ENCODE results near the gene TAF4. TPM values are rescaled to one million over a fixed set of nuclear protein-coding genes. Genes with fewer than 3 reads are reported as not detected.

Gene TAF4
- total RNA-seq, 1 donor from 2014 or later, result 9.6 TPM

- Histone ChIP-seq H3K27ac (no peak overlapping the region), H3K4me3 (no peak overlapping the region), H3K4me1 (no peaks in the 10 kb centered on the region), H3K9me3 (no peaks in the 10 kb centered on the region), H3K36me3 (no peaks in the 10 kb centered on the region), H3K27me3 (no peaks in the 10 kb centered on the region)
- DNase-seq (ENCODE audit: extremely low spot score in 2 of 2), result no peak
- TF ChIP-seq POLR2AphosphoS5 (IDR thresholded peaks at IDR 0.05; ENCODE audit: insufficient read depth in 1 of 2, low read depth in 1 of 2) (no peak), POLR2A (IDR thresholded peaks at IDR 0.05) (no peak), CTCF (IDR thresholded peaks at IDR 0.05) (no peak)
- intact Hi-C loops (cut with DNase I), result no loop called here
Measured at GRCh38 chr20:62096421-62097380, 31.0 kb upstream of the TAF4 start.

GRCh38 chr20:62089393-62089792, 23.7 kb upstream of the TAF4 start:
- H3K9me3 ChIP-seq, result no peaks in the 10 kb centered on the region
- H3K36me3 ChIP-seq, result no peaks in the 10 kb centered on the region
- DNase-seq (ENCODE audit: extremely low spot score in 2 of 2), result no peak
- H3K4me1 ChIP-seq, result no peaks in the 10 kb centered on the region
- no peak overlapping the region for H3K27ac ChIP-seq
- H3K4me3 ChIP-seq, result no peak overlapping the region
- TF ChIP-seq POLR2AphosphoS5 (IDR thresholded peaks at IDR 0.05; ENCODE audit: insufficient read depth in 1 of 2, low read depth in 1 of 2), result no peak
- TF ChIP-seq CTCF (IDR thresholded peaks at IDR 0.05), result no peak
- TF ChIP-seq POLR2A (IDR thresholded peaks at IDR 0.05), result no peak
- no peaks in the 10 kb centered on the region for H3K27me3 ChIP-seq
- intact Hi-C loops (cut with DNase I), result no loop called here

GRCh38 chr20:62088258-62089127, 22.8 kb upstream of the TAF4 start:
- no peaks in the 10 kb centered on the region for H3K27me3 ChIP-seq
- TF ChIP-seq CTCF (IDR thresholded peaks at IDR 0.05), result no peak
- no peak for TF ChIP-seq POLR2A (IDR thresholded peaks at IDR 0.05)
- H3K27ac ChIP-seq, result no peak overlapping the region
- DNase-seq (ENCODE audit: extremely low spot score in 2 of 2), result no peak
- no peak overlapping the region for H3K4me3 ChIP-seq
- no peaks in the 10 kb centered on the region for H3K4me1 ChIP-seq
- no peaks in the 10 kb centered on the region for H3K36me3 ChIP-seq
- no peaks in the 10 kb centered on the region for H3K9me3 ChIP-seq
- intact Hi-C loops (cut with DNase I), result no loop called here

- Histone ChIP-seq H3K27me3 (no peaks in the 10 kb centered on the region), H3K4me3 (no peak overlapping the region)
- TF ChIP-seq POLR2AphosphoS5 (IDR thresholded peaks at IDR 0.05; ENCODE audit: insufficient read depth in 1 of 2, low read depth in 1 of 2), result no peak
- TF ChIP-seq CTCF (IDR thresholded peaks at IDR 0.05), result no peak
- no peak for TF ChIP-seq POLR2A (IDR thresholded peaks at IDR 0.05)
Measured at GRCh38 chr20:62087632-62088031, 22.0 kb upstream of the TAF4 start.

More at GRCh38 chr20:62087632-62088031, 22.0 kb upstream of the TAF4 start:
- intact Hi-C loops (cut with DNase I), result no loop called here
- Histone ChIP-seq H3K9me3 (no peaks in the 10 kb centered on the region), H3K36me3 (no peaks in the 10 kb centered on the region), H3K27ac (no peak overlapping the region), H3K4me1 (no peaks in the 10 kb centered on the region)
- no peak for DNase-seq (ENCODE audit: extremely low spot score in 2 of 2)

Data from vagina (tissue), 2 donors.